ENCODE results near the gene CLOCK. TPM values are rescaled to one million over a fixed set of nuclear protein-coding genes. Genes with fewer than 3 reads are reported as not detected.

The CLOCK gene
- total RNA-seq, 1 experiment from 2014 or later: 19.4 TPM

GRCh38 chr4:55538531-55538930, 8.2 kb downstream of the CLOCK start:
- H3K9me2 ChIP-seq (ENCODE audit: insufficient read depth): no peaks in the 10 kb centered on the region
- H3K4me3 ChIP-seq: no peak overlapping the region
- H2AFZ ChIP-seq: no peak overlapping the region
- no peak overlapping the region for H3K4me2 ChIP-seq
- no TSS peak for BruUV-seq (replicated peaks)
- H3K27me3 ChIP-seq (ENCODE audit: insufficient read depth, low read depth): no peaks in the 10 kb centered on the region
- intact Hi-C loops (cut with micrococcal nuclease; ENCODE audit: unreplicated experiment): no loop called here
- H3K9me3 ChIP-seq (ENCODE audit: insufficient read depth, low read depth): no peaks in the 10 kb centered on the region
- no peaks in the 10 kb centered on the region; the same call in 1 of the 2 replicates for H4K20me1 ChIP-seq (ENCODE audit: insufficient read depth)
- CTCF ChIA-PET: no interaction called here
- H3K36me3 ChIP-seq (ENCODE audit: low read depth): no peaks in the 10 kb centered on the region
- H3K79me2 ChIP-seq (ENCODE audit: low read depth): peaks cover 28% of the 10 kb centered on the region
- TF ChIP-seq EZH2 (IDR thresholded peaks at IDR 0.05; ENCODE audit: low read depth): no peak
- no peak for TF ChIP-seq CTCF (conservative IDR thresholded peaks at IDR 0.05)
- DNase-seq: no peak
- H3K27ac ChIP-seq: no peak overlapping the region
- POLR2A ChIA-PET (ENCODE audit: unreplicated experiment): no interaction called here
- no peaks in the 10 kb centered on the region for H3F3A ChIP-seq (ENCODE audit: insufficient read depth, low read depth)
- peaks cover 3% of the 10 kb centered on the region for H3K4me1 ChIP-seq (replicated peaks; ENCODE audit: insufficient read depth)

GRCh38 chr4:55534306-55534705, 12.4 kb downstream of the CLOCK start:
- H2AFZ ChIP-seq: no peak overlapping the region
- no peak for DNase-seq

GRCh38 chr4:55530691-55531090, 16.0 kb downstream of the CLOCK start:
- H3K4me1 ChIP-seq (replicated peaks; ENCODE audit: insufficient read depth): no peaks in the 10 kb centered on the region
- DNase-seq: no peak
- no peaks in the 10 kb centered on the region for H3F3A ChIP-seq (ENCODE audit: insufficient read depth, low read depth)
- ChIA-PET POLR2A (ENCODE audit: unreplicated experiment) (interaction anchor here (0.6 kb wide), 1 partner anchor 78 kb away, joined by 6 read pairs; no protein-coding TSS in a partner anchor), CTCF (no interaction called here)
- H3K36me3 ChIP-seq (ENCODE audit: low read depth): no peaks in the 10 kb centered on the region
- no peaks in the 10 kb centered on the region for H3K9me3 ChIP-seq (ENCODE audit: insufficient read depth, low read depth)
- H4K20me1 ChIP-seq (ENCODE audit: insufficient read depth): no peaks in the 10 kb centered on the region
- no peak overlapping the region for H3K4me3 ChIP-seq
- intact Hi-C loops (cut with micrococcal nuclease; ENCODE audit: unreplicated experiment): no loop called here
- TF ChIP-seq CTCF (conservative IDR thresholded peaks at IDR 0.05) (no peak), EZH2 (IDR thresholded peaks at IDR 0.05; ENCODE audit: low read depth) (no peak)
- H2AFZ ChIP-seq: no peak overlapping the region
- H3K9me2 ChIP-seq (ENCODE audit: insufficient read depth): no peaks in the 10 kb centered on the region
- no peak overlapping the region for H3K27ac ChIP-seq
- no peak overlapping the region for H3K4me2 ChIP-seq
- no TSS peak for BruUV-seq (replicated peaks)
- peaks cover 23% of the 10 kb centered on the region; the same call in 1 of the 2 replicates for H3K79me2 ChIP-seq (ENCODE audit: low read depth)
- H3K27me3 ChIP-seq (ENCODE audit: insufficient read depth, low read depth): no peaks in the 10 kb centered on the region

More at GRCh38 chr4:55534306-55534705, 12.4 kb downstream of the CLOCK start:
- BruUV-seq (replicated peaks): no TSS peak
- H3K27me3 ChIP-seq (ENCODE audit: insufficient read depth, low read depth): no peaks in the 10 kb centered on the region
- ChIA-PET POLR2A (ENCODE audit: unreplicated experiment) (no interaction called here), CTCF (no interaction called here)
- no peaks in the 10 kb centered on the region for H4K20me1 ChIP-seq (ENCODE audit: insufficient read depth)
- no peaks in the 10 kb centered on the region for H3F3A ChIP-seq (ENCODE audit: insufficient read depth, low read depth)
- TF ChIP-seq EZH2 (IDR thresholded peaks at IDR 0.05; ENCODE audit: low read depth) (no peak), CTCF (conservative IDR thresholded peaks at IDR 0.05) (no peak)
- H3K4me3 ChIP-seq: no peak overlapping the region
- H3K9me2 ChIP-seq (ENCODE audit: insufficient read depth): no peaks in the 10 kb centered on the region
- H3K36me3 ChIP-seq (ENCODE audit: low read depth): no peaks in the 10 kb centered on the region
- no peak overlapping the region for H3K4me2 ChIP-seq
- H3K4me1 ChIP-seq (replicated peaks; ENCODE audit: insufficient read depth): no peaks in the 10 kb centered on the region
- intact Hi-C loops (cut with micrococcal nuclease; ENCODE audit: unreplicated experiment): no loop called here
- no peaks in the 10 kb centered on the region for H3K9me3 ChIP-seq (ENCODE audit: insufficient read depth, low read depth)
- no peak overlapping the region for H3K27ac ChIP-seq
- peaks cover 17% of the 10 kb centered on the region for H3K79me2 ChIP-seq (ENCODE audit: low read depth)
